ENCODE measurements around the gene CEACAM18.
A peak's percentile ranks its signal among the peaks of the same experiment; 100 is the strongest.
"Not testable (repeated sequence)": the region's sequence is repeated elsewhere in the genome, so short reads cannot be mapped to it uniquely, and the experiment has no call there.

CEACAM18 gene

GRCh38 chr19:51478381-51479234 is at the start of gene CEACAM18:
Gene CEACAM18, plus strand, starts transcription at chr19:51478539.
- no peak for DNase-seq (ENCODE audit: low read depth in 2 of 2, low spot score in 1 of 2)

- no peak for DNase-seq (ENCODE audit: low read depth in 2 of 2, low spot score in 1 of 2)
These were observed 48.1 kb upstream of the CEACAM18 start for GRCh38 chr19:51430221-51430620.

- DNase-seq (ENCODE audit: low read depth in 2 of 2, low spot score in 1 of 2), result no peak
These were observed 47.2 kb upstream of the CEACAM18 start for GRCh38 chr19:51431124-51431523.

- DNase-seq (ENCODE audit: low read depth in 2 of 2, low spot score in 1 of 2), result no peak
These were observed 45.3 kb upstream of the CEACAM18 start for GRCh38 chr19:51433043-51433442.

GRCh38 chr19:51434456-51434855 is 43.9 kb upstream of the CEACAM18 start:
- DNase-seq (ENCODE audit: low read depth in 2 of 2, low spot score in 1 of 2), result no peak

GRCh38 chr19:51439021-51439465 is 39.3 kb upstream of the CEACAM18 start:
- DNase-seq (ENCODE audit: low read depth in 2 of 2, low spot score in 1 of 2), result no peak

- no peak for DNase-seq (ENCODE audit: low read depth in 2 of 2, low spot score in 1 of 2)
These were observed 38.3 kb upstream of the CEACAM18 start for GRCh38 chr19:51440052-51440451.

- peak; percentile 33 to 67 for DNase-seq (ENCODE audit: low read depth in 2 of 2, low spot score in 1 of 2)
These were observed 37.4 kb upstream of the CEACAM18 start for GRCh38 chr19:51440846-51441409.

GRCh38 chr19:51441410-51442390 is 36.6 kb upstream of the CEACAM18 start:
- DNase-seq (ENCODE audit: low read depth in 2 of 2, low spot score in 1 of 2), result peak; percentile 82 to 85

- DNase-seq (ENCODE audit: low read depth in 2 of 2, low spot score in 1 of 2), result not testable (repeated sequence)
These were observed 30.8 kb upstream of the CEACAM18 start for GRCh38 chr19:51447510-51447909.

GRCh38 chr19:51448011-51448410 is 30.3 kb upstream of the CEACAM18 start:
- DNase-seq (ENCODE audit: low read depth in 2 of 2, low spot score in 1 of 2), result no peak

- peak in 1 of 2 donors; percentile 19 for DNase-seq (ENCODE audit: low read depth in 2 of 2, low spot score in 1 of 2)
These were observed 29.8 kb upstream of the CEACAM18 start for GRCh38 chr19:51448411-51449016.

- peak in 1 of 2 donors; percentile 30 for DNase-seq (ENCODE audit: low read depth in 2 of 2, low spot score in 1 of 2)
These were observed 27.5 kb upstream of the CEACAM18 start for GRCh38 chr19:51450730-51451307.

- no peak for DNase-seq (ENCODE audit: low read depth in 2 of 2, low spot score in 1 of 2)
These were observed 21.6 kb upstream of the CEACAM18 start for GRCh38 chr19:51456541-51457290.

- DNase-seq (ENCODE audit: low read depth in 2 of 2, low spot score in 1 of 2), result no peak
These were observed 20.9 kb upstream of the CEACAM18 start for GRCh38 chr19:51457351-51458013.

GRCh38 chr19:51458051-51458645 is 20.2 kb upstream of the CEACAM18 start, which contains the start of gene SIGLEC8:
Gene SIGLEC8, minus strand, starts transcription at chr19:51458454. Its CDS starts 67 bp downstream, at chr19:51458387.
- no peak for DNase-seq (ENCODE audit: low read depth in 2 of 2, low spot score in 1 of 2)

- DNase-seq (ENCODE audit: low read depth in 2 of 2, low spot score in 1 of 2), result no peak
These were observed 19.3 kb upstream of the CEACAM18 start for GRCh38 chr19:51458899-51459505.
